HG03457 (cell line): ENCODE results near the gene SPACA5.
"Not testable (repeated sequence)": the region's sequence is repeated elsewhere in the genome, so short reads cannot be mapped to it uniquely, and the experiment has no call there.

ENCODE experiments used
- ATAC-seq: cut with Tn5 transposase; IDR thresholded peaks from one replicate; pipeline ENCODE4 v1.9.1; 2021; ENCODE audit warnings: moderate number of reproducible peaks; ENCODE audit not compliant: unreplicated experiment

SPACA5 gene

DNA sequence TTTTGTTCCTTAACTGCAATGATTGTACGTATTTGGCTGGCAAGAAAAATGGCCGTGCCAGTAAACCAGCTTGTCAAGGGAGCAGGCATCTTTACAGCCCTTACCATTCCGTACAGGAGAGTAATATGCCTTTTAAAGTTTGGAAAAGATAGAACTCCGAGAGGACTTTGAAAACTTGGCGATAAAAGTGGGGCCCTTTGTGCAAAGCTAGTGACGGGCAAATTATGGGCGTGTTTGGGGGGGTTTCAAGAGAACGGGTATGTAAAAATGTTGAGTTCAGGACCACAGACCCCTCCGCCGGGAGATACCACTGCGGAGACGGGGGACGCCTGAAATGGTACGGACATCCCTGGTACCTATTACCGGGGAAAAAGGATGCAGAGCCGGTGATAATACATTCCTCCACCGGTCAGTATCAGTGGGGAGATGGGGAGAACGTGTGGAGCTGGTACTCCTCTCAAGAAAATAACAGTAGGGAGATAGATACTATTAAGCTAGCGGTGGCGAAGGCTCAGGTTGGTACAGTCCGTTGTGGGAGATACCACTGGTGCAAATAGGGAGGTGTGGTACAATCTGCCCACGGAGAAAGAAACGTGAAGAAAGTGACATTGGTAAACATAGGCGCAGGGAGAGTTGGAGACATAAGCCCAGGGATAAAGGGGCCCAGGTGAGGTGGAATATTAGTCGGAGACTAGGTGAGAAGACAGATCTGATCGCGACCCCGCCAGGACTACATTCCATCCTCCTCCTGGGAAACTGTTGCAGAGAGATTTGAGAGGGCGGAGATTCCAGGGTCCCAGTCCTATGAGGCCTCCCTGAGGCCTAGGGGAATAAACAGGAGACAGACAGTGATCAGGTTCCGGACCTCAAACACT, 14.5 kb downstream of the SPACA5 start:
- ATAC-seq, result no peak

DNA sequence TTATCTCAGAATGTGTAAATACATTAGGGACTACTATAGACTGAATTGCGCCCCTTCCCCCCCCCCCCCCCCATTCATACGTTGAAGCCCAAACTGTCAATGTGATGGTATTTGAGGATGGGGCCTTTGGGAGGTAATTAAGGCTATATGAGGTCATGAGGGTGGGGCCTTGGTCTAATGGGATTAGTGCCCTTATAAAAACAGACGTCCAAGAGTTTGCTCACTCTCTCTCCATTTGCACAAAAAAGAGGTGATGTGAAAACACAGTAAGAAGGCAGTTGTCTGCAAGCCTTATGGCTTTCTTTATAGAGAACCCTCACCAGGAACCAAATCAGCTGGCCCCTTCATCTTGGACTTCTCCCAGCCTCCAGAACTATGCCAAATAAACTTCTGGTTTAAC, 15.3 kb downstream of the SPACA5 start:
- no peak for ATAC-seq

DNA sequence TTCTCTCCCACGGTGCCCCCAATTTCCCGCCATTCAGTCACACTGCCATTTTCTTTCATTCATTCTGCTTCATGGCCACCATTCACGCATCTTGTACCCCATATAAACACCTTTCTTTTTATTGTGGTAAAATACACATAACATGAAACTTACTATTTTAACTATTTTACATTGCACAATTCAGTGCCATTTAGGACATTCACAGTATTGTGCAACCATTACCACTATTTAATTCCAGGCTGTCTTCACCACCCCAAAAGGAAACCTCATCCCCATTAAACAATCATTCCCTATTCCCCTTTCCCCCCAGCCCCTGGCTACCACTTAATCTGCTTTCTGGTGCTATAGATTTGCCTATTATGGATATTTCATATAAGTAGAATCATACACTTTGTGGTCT, 15.9 kb downstream of the SPACA5 start:
- no peak for ATAC-seq

DNA sequence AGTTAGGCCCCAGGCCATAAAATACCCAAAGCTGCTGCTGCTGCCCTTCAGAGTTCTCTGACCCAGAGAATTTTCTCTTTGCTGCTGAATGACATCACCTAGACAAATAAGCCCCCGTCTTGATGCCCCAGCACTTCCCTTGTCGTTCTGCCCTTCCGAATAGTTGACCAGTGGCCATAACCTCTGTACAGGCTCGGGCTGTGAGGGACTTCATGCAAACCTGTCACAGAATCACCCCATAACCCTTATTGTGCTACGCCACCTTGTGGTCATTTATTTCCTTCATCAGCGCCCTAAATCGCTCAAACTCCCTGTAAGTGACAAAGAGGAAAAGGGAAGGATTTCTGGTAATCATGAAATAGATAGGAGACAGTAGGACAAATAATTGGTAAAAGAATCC, 18.8 kb downstream of the SPACA5 start:
- ATAC-seq, result no peak

DNA sequence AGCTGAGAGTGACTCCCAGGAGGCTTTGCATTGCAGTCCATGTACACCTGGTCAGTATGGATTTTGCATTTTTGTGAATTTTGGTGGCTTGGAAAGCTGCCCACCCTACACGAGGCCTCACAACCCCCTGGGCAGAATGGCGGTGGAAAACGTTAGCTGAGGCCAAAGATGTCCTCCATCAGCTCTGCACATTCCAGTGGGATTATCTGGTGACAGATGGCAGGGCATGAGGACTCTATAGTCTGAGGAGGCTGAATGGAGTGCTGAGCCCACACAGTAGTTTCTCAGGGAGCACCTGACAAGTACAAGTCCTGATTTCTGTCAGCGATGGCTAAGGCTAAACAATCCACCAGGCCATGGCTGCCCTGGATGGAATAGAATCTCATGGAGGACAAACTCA, 20.8 kb downstream of the SPACA5 start:
- not testable (repeated sequence) for ATAC-seq

DNA sequence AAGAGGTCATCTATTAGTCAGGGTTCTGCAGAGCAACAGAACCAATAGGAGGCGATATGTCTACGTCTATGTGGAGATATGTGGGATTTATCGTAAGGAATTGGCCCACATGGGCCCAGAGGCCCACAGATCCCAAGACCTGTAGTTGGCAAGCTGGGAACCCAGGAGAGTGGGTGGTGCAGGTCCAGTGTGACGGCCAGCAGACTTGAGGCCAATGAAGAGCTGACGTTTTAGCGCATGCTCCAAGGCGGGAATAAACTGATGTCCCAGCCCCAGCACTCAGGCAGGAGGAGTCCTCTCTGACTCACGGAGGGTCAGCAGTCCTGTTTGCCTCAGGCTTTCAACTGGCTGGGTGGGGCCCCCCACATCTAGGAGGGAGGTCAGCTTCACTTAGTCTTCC, 21.3 kb downstream of the SPACA5 start:
- no peak for ATAC-seq

DNA sequence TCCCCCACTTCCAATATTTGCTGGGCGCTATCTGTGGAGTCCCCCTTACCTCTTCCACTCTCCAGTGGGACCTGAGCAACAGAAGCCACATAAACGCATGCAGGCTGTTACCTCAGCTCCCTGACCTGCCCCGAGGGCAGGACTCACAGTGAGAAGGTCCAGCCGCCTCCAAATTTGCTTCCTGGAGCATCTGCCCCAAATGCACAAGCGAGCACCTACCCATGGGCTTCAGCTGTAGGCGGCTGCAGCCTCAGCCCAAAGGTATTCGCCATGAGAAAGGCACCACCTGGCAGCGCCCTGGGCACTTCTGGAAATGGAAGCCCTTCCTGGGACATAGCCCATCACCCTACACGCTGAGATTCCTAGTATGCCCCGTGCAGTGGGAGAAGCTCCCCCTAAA, 23.4 kb downstream of the SPACA5 start:
- ATAC-seq, result no peak

DNA sequence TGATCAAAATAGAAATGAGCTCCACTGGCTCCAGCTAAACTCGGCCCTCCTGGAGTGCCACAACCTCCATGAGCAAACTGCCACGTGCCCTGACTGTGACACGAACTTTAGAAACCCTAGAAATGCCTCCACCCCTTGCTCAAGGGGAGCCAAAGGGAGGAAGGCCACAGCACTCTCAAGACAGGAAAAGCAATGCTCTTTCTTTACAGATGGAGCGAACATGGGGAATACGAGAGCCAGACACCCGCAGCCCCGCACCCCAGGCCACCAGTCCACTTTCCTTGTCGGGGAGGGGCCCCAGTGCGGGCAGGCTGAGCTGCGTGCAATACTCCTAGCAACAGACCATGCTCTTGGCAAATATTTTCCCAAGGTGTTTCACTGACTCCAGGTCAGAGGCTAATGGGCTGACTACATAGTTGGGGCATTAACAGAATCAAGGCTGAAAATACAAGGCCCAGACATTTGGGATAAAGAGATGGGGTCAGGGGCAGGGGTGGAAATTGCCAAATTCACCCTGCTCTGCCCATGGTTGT, 23.9 kb downstream of the SPACA5 start:
- ATAC-seq, result not testable (repeated sequence)

DNA sequence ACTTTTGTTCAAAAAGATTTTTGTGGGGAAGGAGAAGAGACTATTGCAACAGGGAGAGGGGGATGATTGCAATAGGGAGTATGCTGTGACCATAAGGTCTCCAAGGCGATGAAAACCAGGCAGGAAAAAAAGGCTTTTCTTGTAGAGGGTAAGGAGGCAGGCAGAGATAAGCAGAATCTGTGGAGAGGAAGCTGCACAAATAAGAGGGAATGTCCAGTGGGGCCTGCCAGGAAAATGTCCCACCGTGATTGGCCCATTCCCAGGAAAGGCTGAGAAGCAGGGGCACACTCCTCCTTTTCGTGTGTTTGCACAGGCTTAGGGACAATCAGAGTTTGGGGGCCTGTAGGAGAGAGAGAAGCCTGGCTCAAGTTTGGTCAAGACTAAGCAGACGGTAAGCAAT, 29.1 kb downstream of the SPACA5 start:
- ATAC-seq, result no peak

DNA sequence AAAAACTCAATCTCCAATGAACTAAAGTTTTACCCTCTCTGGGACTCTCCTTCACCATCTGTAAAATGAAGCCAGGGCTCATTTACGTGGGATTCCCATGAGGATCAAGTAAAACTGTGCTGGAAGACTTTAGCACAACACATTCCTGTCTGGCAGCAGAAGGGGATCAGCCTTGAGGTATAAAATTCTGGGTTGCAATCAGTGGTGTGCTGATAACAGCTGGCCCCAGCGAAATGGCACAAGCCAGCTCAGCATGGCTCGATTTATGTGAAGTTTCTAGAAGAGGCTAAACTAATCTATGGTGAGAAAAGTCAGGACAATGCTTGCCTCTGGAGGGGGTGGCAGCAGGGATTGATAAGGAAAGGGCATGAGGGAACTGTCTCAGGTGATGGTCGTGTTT, 36.3 kb downstream of the SPACA5 start:
- no peak for ATAC-seq

DNA sequence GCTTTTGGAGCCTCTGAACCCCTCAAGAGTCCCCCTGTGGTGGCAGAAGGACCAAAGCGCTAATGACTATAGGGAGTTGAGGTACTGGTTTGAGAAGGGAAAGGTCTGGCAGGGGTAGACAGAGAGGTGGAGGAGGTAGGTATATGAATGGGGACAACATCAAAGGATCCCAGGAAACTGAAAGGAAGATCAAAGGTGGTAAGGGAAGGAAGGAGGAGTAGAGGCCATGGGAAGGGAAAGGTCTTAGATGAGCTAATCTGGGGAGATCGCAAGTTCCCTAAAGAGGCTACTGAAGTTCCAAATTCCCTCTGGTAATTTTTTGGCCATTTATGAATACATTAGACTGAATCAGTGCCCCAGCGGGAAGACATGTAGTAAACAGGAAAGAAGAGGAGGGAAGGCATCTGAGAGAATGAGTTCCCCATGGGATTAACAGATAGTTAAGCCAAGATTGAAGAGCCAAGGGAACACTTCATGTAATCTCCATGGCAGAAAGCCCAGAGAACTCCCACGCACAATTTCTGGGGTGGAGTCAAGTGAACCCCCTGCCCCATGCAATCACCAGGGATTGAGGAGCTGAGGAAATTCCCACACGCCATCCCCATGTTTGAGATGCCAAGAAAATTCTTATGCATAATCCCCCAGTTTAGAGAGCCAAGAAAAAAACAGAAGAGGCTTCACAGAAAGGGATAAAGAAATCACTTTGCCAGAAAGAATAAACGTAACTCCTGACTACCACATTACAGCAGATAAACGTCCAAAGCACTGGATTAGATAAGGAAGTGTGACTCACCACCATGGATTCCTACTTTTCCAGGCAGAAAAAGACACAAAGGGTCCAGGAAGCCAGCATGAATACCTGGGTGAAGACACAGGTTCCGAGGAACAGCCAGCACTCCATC, 38.9 kb downstream of the SPACA5 start:
- ATAC-seq, result no peak

DNA sequence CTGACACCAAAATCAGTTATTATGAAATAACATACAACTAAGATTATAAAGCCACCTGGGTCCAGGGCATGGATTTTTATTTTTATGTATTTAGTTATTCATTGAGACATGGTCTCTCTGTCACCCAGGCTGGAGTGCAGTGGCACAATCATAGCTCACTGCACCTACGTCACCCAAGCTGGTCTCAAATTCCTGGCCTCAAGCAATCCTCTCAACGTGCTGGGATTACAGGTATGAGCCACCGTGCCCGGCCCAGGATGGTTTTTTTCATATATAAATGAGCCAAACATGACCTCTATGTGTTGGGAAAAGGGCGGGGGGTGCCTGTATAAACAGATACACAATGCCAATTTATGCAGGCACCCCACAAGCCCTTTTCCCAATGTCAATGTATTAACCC, 40.1 kb downstream of the SPACA5 start:
- ATAC-seq, result no peak

DNA sequence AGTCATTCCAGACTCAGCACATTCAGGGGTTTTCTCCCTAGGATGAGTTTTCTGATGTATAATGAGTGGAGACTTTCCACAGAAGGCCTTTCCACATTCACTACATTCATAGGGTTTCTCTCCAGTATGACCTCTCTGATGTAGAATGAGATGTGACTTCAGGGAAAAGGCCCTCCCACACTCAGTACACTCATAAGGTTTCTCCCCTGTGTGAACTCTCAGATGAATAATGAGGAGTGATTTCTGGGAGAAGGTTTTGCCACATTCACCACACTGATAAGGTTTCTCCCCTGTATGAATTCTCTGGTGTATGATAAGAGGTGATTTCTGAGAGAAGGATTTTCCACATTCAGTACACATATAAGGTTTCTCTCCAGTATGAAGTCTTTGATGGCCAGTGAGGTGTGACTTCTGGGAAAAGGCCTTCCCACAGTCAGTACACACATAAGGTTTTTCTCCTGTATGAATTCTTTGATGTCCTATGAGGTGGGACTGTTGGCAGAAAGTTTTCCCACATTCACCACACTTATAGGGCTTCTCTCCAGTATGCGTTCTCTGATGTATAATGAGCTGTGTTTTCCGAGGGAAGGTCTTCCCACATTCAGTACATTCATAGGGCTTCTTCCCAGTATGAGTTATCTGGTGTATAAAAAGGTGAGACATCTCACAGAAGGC, 52.0 kb downstream of the SPACA5 start:
- ATAC-seq, result no peak

DNA sequence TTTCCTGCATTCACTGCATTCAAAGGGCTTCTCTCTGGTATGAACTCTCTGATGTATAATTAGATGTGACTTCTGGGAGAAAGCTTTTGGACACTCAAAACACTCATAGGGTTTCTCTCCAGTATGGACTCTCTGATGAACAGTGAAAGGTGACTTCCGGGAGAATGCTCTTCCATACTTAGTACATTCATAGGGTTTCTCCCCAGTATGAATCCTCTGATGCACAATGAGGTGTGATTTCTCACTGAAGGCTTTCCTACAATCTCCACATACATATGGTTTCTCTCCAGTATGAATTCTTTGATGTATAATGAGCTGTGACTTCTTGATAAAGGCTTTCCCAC, 52.5 kb downstream of the SPACA5 start:
- no peak for ATAC-seq
